Activated B cell treated with CpG ODN at 0.5 μM for 24 hours (primary cell): ENCODE data around the gene GALNT9. TPM values are rescaled to one million over a fixed set of nuclear protein-coding genes. Genes with fewer than 3 reads are reported as not detected.

ENCODE experiments used
- ATAC-seq: fragments of 200-7000 bp; cut with Tn5 transposase; one replicate; pipeline ENCODE4 v1.10.0; 2021; ENCODE audit warnings: low read depth, mild to moderate bottlenecking, moderate library complexity
- CTCF ChIA-PET: fragments of 350-600 bp; sonication (Branson Sonifier 250); formaldehyde crosslinking; loops from one replicate; lab custom pipeline; 2021; ENCODE audit warnings: antibody characterized with exemption; lab: Charles Lee
- POLR2A ChIA-PET: fragments of 350-600 bp; sonication (Branson Sonifier 250); formaldehyde crosslinking; loops from one replicate; lab custom pipeline; 2021; ENCODE audit warnings: antibody characterized with exemption; lab: Charles Lee
- DNase-seq: peaks from one replicate; pipeline ENCODE4 v3.0.0; 2022
- H3K27ac Mint-ChIP-seq: one replicate; pipeline ENCODE4 v1.8.0; 2020; ENCODE audit warnings: mixed read lengths
- H3K27me3 Mint-ChIP-seq: one replicate; pipeline ENCODE4 v1.8.0; 2021; ENCODE audit warnings: mixed read lengths
- H3K36me3 Mint-ChIP-seq: one replicate; pipeline ENCODE4 v1.8.0; 2021; ENCODE audit warnings: low read depth, mixed read lengths
- H3K4me1 Mint-ChIP-seq: one replicate; pipeline ENCODE4 v1.8.0; 2021; ENCODE audit warnings: mixed read lengths
- H3K4me3 Mint-ChIP-seq: one replicate; pipeline ENCODE4 v1.8.0; 2020; ENCODE audit warnings: mild to moderate bottlenecking, mixed read lengths
- H3K9me3 Mint-ChIP-seq: one replicate; pipeline ENCODE4 v1.8.0; 2020; ENCODE audit warnings: mixed read lengths
- CTCF ChIP-seq: fragments of 200-600 bp; IDR thresholded peaks from one replicate; pipeline ENCODE4 v1.8.0; 2022; ENCODE audit warnings: antibody characterized with exemption, mild to moderate bottlenecking
- intact Hi-C: fragments of 100-400 bp; cut with micrococcal nuclease; formaldehyde crosslinking; loops from one replicate; pipeline ENCODE4 v1.15.1; 2024
- total RNA-seq: library from RNA; stranded (reverse); gene quantifications from 2 replicates; pipeline ENCODE4 v1.2.3, GENCODE V29; 2022

GALNT9 gene
- total RNA-seq, 1 donor from 2014 or later = not detected

- Mint-ChIP-seq H3K9me3 (peaks cover 12% of the 10 kb centered on the region), H3K27ac (no peak overlapping the region), H3K4me1 (no peaks in the 10 kb centered on the region), H3K27me3 (no peaks in the 10 kb centered on the region), H3K36me3 (no peaks in the 10 kb centered on the region), H3K4me3 (no peak overlapping the region)
- intact Hi-C loops = no loop called here
- CTCF ChIA-PET = no interaction called here
- ATAC-seq (no peak), DNase-seq (no peak)
- TF ChIP-seq CTCF = no peak
- POLR2A ChIA-PET = no interaction called here
Observed at GRCh38 chr12:132308853-132309595, 20.4 kb downstream of the GALNT9 start.

- H3K27me3 Mint-ChIP-seq = no peaks in the 10 kb centered on the region
- ChIA-PET POLR2A (no interaction called here), CTCF (no interaction called here)
- TF ChIP-seq CTCF = no peak
- H3K9me3 Mint-ChIP-seq = peaks cover 12% of the 10 kb centered on the region
- no peaks in the 10 kb centered on the region for H3K36me3 Mint-ChIP-seq
- H3K4me3 Mint-ChIP-seq = no peak overlapping the region
- ATAC-seq (no peak), DNase-seq (no peak)
- H3K27ac Mint-ChIP-seq = no peak overlapping the region
- intact Hi-C loops = no loop called here
- no peaks in the 10 kb centered on the region for H3K4me1 Mint-ChIP-seq
Observed at GRCh38 chr12:132307976-132308852, 21.2 kb downstream of the GALNT9 start.

- CTCF ChIA-PET = no interaction called here
- no peak for DNase-seq
Observed at GRCh38 chr12:132306885-132307191, 22.6 kb downstream of the GALNT9 start.

GRCh38 chr12:132305991-132306884 lies 23.2 kb downstream of the GALNT9 start:
- DNase-seq = no peak
- ChIA-PET POLR2A (no interaction called here), CTCF (no interaction called here)
- intact Hi-C loops = no loop called here
- no peak for TF ChIP-seq CTCF
- Mint-ChIP-seq H3K9me3 (peaks cover 5% of the 10 kb centered on the region), H3K27me3 (no peaks in the 10 kb centered on the region), H3K4me3 (no peak overlapping the region), H3K36me3 (no peaks in the 10 kb centered on the region), H3K27ac (no peak overlapping the region), H3K4me1 (no peaks in the 10 kb centered on the region)
- ATAC-seq = no peak

More at GRCh38 chr12:132306885-132307191, 22.6 kb downstream of the GALNT9 start:
- POLR2A ChIA-PET = no interaction called here
- ATAC-seq = no peak
- H3K27me3 Mint-ChIP-seq = no peaks in the 10 kb centered on the region
- H3K27ac Mint-ChIP-seq = no peak overlapping the region
- H3K36me3 Mint-ChIP-seq = no peaks in the 10 kb centered on the region
- no peak for TF ChIP-seq CTCF
- no peak overlapping the region for H3K4me3 Mint-ChIP-seq
- intact Hi-C loops = no loop called here
- H3K9me3 Mint-ChIP-seq = peaks cover 8% of the 10 kb centered on the region
- H3K4me1 Mint-ChIP-seq = no peaks in the 10 kb centered on the region
